ENCODE results near the gene CSF1R.

DNA sequence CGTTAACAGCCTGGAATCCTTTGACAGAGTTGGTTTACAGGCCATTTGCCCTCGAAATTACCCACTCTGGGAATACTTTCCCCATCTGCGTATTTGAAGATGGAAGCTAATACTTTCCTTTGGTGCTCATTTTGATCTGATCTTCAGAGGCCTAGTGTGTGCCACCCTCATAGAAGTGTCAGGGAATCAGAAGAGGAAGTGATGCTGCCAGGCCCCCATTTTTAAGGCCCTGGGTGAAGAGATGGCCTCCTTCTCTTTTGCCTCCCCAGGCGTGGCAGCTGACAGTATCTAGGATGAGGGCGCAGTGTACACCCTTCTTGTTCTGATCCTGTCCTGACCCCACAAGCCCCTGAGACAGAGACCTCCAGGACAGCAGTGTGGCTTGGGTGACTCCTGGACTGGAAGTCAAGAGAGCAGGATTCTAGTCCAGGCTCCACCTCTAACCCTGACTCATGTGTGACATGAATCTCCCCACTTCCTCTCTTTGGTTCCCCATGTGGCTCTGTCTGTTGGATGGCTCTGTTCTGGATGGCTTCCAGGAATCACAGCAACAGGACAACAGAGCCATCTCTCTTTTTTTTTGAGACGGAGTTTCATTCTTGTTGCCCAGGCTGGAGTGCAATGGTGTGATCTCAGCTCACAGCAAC is 27.8 kb downstream of the CSF1R start:
- TF ChIP-seq CTCF (conservative IDR thresholded peaks at IDR 0.05 in 1 of 2, IDR thresholded peaks at IDR 0.05 in 1 of 2; ENCODE audit: extremely low read depth in 1 of 2, insufficient read depth in 1 of 2, low read depth in 1 of 2, low read length in 2 of 2) = no peak
- no peak for TF ChIP-seq EZH2 (IDR thresholded peaks at IDR 0.05; ENCODE audit: borderline replicate concordance, low read length)
